GM21619 (cell line): Measurements from ENCODE around the gene EYA2.
"Not testable (repeated sequence)": the region's sequence is repeated elsewhere in the genome, so short reads cannot be mapped to it uniquely, and the experiment has no call there.

Experiments
- ATAC-seq: cut with Tn5 transposase; IDR thresholded peaks from one replicate; pipeline ENCODE4 v1.9.1; 2021; ENCODE audit not compliant: unreplicated experiment

The EYA2 gene

DNA sequence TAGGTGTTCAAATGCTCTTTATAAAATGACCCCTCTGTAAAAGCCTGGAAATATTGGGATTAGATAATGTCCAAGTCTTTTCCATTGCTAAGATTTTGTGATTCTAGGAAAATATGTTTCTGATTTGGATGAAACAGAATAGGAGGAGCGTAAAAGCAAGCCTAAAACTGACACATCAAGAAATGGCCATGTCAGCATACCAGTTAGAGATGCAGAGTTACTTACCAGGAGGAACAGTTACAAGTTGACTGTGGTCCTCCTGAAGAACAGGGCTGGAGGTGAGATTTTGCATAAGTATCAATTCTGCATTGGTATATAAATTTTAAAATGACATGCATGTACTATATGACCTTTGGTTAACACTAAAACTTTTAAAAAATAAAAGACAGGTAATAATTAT, 35.3 kb downstream of the EYA2 start:
- ATAC-seq, result no peak

DNA sequence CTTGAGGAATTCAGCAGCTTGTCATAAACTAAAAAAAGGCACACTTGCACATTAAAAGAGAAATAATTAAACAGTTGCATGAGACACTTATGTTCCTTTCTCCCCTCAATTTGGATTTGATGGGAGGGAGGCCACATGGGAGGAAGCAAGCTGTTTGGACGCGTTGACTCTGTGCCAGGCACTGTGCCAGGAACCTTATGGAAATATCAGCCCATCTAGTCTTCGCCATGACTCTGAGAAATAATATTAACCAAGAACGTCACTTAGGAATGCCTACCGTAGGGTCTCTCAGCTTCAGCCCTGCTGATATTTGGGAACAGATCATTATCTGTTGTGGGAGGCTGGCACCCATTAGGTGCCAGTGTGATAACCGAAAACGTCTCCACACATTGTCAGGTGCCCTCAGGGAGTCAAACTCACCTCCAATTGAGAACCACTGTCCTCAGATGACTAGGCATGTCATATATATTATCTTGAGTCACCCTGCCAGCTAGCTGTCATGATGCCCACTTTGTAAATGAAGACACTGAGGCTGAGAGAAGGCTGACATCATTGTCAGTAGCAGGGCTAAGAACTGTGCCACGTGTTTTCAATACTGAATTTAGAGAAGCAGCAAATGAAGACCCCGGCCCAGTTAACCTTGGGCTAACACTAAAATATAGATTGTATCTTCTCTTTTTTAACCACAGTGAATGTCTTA, 36.1 kb downstream of the EYA2 start:
- no peak for ATAC-seq

DNA sequence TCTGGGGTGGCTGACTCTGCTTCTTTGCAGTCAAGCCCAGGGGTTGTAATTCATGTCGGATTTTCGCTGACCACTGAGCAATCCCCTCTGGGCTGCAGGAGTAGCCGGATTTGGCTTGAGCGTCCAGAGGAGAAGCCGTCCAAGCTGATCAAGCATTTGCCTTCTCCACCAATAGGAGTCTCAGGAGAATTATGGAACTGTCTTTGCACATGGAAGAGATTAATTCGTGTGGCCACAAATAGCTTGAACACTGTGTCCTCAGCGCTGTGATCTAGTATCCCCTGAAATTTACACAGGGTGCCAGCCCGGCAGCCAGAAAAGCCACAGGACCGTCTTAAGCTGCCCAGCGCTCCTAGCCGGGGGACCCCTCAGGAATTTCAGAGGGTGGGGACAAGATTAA, 37.1 kb downstream of the EYA2 start:
- no peak for ATAC-seq

DNA sequence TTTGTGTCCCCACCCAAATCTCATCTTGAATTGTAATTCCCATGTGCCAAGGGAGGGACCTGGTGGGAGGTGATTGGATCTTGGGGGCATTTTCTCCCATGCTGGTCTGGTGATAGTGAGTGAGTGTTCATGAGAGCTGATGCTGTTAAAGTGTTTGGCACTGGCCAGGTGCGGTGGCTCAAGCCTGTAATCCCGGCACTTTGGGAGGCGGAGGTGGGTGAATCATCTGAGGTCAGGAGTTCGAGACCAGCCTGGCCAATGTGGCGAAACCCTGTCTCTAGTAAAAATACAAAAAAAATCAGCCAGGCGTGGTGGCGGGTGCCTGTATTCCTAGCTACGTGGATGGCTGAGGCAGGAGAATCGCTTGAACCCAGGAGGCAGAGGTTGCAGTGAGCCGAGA, 37.8 kb downstream of the EYA2 start:
- not testable (repeated sequence) for ATAC-seq

DNA sequence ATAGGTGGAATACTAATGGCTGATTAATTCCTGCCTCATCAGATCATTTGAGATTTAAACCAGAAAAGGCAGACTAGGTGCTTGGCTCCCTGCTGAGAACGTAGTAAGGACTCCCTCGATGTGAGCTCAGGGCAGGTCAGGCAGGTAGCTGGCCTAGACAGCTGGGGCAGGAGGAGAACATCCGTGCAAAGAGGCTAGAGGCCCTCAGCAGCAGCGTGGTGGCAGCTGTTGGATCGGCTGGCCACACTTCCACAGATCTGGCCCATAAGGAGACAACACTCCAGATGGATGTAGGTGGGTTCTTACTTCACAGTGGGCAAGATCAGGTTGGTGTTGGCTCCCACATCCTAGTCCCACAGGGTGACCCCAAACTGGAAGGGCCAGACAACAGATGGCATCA, 38.5 kb downstream of the EYA2 start:
- no peak for ATAC-seq

DNA sequence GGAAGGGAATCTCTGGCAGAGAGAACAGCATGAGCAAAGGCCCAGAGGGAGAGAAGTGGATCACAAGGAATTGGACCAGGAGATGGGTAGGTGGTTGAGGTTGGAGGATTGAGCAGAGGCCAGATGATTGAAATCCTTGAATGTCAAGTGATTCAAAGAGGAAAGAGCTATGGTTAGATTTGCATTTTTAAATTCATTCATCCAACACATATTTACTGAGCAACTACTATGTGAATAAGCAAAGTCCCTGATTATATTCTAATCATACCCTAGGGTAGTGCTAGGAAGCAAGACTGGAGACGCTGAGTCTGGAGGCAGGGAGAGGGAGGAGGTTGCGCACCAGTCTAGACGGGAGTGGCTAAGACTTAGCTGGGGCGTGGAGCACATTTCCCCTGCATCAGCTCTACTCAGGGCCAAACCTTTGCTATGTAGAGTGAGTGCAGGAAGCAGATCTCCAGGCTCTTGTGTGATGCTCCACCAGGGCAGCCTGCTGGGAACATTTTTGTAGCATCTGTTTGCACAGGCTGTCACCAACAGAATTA, 40.2 kb downstream of the EYA2 start:
- no peak for ATAC-seq

DNA sequence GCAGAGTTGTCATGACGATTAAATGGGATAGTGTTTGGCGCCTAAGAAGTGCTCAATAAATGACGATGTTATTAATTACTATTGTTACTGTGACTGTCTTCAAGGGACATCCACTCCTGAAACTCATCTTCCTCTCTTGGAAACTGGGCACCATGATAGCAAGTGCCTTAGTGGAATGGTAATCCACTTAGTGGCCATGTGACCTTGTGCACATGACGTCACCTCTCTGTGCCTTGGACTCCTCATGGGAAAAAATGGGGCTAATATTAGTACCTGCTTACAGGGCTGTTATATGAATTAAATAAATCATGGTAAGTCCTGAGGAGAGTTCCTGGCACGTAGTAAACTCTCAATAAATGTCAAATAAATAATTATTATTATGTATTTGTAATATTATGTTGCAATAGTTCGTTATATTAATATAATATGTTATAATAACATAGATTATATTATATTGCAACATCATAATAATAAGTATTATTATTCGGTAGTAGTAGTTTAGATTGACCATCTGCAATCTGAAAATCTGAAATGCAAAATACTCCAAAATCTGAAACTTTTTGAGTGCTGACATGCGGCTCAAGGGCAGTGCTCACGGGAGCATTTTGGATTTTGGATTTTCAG, 40.9 kb downstream of the EYA2 start:
- ATAC-seq, result no peak

DNA sequence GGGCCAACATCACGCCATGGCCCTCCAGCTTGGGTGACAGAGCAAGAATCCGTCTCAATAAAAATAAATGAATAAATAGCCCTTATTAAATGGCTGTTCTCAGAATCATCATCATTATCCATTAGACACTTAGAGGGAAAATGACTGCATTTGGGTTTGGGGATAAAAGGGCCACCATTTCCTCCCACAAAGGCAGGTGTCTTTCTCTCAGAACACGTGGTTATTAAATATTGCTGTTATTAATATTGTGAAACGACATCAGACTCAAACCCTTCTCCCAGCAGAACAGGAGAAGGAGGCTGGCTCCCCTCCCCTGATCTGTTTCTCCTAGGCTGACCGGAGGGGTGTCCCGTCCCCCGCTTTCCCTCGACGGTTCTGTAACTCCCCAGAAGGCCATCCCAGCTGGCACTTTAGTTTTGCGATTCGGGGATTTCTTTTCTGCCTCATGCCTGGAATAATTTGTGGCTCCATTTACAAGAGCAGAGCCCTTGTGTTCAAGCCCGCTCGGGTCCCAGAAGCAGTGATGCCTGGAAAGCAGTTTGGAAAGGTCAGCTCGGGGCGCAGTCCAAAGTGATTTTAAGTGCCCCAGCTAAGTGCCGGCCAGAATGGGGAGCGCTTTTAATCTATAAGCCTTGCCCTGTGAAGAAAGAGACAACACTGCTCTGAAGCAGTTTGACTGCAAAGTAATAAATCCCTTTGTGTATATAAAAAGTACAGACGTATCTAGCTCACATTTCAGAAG, 41.9 kb downstream of the EYA2 start:
- no peak for ATAC-seq

DNA sequence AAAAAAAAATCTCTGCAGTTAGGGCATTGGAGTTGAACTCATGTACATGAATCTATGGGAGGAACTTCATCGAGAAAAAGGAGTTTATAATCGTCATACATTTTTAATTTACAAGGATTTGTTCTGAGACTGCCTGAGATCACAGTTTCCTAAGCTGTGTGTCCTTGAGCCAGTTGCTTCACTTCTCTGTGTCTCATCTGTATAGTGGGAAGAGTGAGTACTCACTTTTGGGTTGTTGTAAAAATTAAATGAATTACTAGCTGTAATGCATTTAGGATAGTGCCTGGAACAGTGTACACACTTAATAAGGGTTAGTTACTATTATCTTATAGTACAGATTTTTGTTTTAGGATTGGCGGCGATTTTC, 42.5 kb downstream of the EYA2 start:
- ATAC-seq, result no peak

DNA sequence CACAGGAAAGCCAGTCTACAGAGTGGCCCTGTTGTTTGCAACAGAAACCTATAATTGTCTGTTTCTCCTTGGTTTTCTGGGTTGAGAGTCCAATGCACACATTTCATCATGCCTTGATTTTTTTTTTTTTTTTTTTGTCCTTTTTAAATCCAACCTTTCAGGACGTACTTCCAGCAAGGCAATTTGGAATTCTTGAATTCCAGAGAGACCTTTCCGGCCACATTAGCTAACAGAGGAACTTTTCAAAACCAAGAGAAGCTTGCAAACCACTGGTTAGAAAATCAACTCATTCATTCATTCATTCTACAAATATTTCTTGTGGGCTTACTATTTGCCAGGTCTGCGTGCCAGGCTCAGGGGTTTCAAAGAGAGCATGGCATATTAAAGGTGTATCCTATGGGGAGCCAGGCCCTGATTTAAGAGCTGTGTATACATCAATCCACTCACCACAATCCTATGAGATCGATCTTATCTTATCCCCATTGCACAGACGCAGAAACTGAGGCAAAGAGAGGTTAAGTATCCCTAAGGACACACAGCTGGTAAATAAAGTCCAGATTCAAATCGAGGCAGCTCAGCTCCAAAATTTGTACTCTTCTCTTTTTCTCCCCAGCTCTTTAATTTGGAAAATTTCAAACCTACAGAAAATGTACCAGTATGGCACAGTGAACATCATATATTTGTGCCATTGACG, 43.0 kb downstream of the EYA2 start:
- no peak for ATAC-seq

DNA sequence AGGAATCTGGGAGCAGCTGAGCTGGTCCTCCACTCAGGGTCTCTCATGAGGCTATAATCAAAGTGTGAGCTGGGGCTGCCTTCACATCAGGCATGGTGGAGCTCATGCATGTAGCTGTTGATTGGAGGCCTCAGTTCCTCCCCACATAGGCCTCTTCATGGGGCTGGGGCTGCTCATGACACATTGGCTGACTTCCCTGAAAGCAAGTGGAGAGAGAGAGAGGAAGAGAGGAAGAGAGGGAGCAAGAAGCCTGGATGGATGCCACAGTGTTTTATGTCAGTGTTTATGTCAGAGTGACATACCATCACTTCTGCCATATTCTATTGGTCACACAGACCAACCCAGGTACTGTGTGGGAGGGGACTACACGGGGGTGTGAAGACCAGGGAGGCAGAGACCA, 43.8 kb downstream of the EYA2 start:
- ATAC-seq, result no peak

DNA sequence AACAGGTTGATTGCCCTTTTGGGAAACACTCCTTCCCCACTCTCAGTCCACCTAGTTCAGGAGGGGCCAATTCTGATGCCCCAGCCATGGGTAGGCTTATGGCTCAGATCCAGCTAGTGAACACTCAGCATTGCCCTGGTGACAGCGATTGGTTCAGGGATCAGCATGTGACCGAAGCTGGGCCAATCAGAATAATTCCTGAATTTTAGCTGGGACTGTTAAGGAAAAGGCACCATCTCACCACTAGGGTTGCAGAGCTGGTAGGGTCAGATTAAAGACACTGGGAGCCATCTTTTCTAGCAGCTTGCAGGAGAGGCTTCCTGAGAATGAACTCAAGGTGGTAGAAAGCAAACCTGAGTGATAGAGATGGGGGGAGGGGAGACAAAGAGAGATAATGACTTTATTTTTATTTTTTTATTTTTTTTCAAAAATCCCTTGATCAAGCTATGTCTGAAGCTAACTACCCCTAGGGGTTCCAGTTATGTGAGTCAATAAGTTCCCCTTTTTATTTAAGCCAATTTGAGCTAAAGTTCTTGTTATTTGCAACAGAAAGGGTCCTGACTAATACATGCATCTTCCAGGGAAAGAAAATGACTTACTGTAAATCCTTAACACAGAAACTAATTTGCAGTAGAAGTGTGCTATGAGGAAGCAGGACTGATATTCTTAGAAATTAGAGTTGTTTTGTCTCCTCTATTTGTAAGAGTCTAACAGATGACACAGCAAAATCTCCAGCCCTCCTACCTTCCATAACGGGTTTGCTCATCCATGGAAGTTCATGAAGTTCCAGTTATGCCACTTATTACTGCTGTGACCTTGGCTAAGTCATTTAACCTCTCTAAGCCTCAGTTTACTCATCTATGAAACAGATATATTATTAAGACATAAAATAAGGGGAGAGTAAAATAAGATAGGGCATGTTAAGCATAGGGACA, 44.7 kb downstream of the EYA2 start:
- ATAC-seq, result no peak

DNA sequence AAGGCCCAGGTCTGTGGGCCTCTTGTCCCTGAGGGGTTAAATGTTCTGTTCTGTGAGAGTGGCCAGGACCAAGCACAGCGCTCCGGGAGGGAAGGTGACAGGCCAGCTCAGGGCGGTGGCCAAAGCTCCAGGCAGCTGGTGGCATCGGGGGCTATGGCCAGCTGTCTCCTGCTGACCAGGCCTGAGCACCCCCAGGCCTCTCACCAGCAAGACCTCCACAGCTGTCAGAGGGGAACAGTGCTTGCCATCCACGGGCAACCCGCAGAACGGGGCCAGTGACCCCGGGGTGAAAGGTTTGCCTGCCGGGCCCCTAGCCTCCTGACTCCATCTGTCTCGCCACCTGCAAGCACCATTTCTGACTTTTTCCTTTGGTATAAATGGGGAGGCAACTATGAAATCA, 46.0 kb downstream of the EYA2 start:
- no peak for ATAC-seq

DNA sequence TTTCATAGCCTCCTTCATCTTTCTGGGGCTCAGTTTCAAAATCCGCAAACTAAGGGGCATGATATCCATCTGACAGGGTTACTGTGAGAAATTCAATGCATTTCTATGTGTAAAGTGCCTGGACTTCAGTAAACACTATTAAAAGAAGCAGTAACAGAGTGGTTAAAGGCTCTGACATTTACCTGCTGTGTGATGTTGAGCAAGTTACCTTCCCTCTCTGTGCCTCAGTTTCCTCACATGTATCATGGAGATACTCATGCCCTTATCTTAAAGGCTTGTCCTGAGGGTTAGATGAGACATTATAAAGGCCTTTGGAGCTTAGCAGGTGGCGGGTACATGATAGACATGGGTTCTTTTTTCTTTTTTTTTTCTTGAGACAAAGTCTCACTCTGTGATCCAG, 46.8 kb downstream of the EYA2 start:
- no peak for ATAC-seq

DNA sequence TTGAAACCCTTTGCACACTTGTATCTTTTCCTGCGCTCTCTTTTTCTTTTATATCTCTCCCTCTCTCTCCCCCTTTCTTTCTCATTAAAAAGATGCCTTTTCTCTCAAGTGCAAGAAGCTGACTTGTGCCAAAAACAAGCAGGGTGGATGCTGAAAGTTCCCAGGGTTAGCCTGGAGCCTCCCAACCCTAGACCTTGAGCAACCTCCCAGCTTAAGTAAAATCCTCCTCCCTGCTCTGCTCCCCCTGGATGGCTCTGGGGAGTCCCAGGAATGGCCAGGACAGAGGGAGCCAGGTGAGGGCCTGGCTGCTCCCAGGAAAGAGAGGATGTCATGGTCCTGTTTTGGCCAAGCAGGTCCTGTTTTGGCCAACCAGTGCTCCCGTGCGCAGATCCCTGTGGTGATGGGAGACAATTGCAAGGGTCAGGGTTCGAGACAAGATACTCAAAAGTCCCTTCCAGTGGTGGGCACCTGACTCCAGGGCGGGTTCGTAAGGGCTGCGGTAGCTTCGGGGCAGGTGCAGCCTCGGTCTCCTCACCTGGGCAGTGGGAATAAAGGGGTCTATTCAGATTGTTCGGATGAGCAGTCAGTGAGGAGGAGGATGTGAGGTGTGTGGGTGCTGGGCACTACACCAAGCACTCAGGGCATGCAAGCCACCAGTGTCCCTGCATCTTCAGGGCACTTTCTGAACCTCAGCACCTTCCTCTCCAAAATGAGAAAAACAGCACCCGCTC, 49.4 kb downstream of the EYA2 start:
- ATAC-seq, result no peak

DNA sequence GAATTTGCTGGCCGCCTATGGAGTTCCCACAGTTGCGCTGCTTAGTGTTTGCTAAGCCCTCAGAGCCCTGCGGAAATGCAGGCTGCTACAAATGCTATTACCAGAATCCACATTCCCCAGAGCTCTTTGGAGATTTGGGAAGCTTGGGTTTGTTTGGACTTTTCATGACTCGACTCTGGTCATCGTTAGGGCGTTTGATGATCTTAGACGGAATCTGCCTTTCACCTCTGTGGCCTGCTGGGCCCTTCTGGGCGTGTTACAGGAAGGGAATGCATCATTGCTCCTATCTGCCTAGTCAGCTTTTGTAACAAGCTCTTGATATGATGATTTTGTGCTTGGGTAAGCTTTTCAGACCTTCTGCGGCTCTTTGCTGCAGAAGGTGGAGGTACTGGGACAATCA, 50.8 kb downstream of the EYA2 start:
- ATAC-seq, result no peak

DNA sequence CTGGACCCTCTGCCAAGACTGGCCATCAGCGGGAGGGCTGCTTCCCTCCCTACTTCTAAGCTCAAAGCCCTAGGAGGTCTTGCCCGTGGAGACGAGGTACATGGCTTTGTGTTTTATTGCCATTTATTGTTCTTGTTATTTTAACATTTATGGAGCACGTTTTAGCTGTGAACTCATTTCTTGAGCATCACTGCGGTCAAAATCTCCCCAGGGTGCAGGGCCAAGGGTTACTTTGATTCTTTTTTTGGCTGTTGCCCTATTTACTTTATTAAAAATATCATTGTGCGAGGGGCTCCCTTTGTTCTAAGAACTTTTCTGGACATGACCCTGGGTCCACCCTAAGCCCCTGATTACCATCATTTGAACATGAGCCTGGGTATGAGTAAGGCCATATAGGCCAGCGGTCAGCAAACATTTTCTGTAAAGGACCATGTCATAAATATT, 51.6 kb downstream of the EYA2 start:
- ATAC-seq, result no peak

DNA sequence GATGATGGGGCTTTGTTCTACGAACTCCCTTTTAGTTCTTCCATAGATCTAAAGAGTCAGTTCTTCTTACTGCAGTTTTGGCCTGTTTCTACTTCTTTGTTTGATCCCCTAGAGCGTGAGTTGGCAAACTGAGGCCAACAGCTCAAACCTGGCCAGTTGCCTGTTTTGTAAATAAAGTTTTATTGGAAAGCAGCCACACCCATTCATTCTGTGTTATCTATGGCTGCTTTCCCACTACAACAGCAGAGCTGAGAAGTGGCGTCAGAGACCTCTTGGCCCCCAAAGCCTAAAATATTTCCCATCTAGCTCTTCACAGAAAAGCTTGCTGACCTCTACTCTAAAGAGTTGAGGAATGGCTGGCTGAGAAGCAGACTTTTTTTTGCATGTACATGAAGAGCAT, 52.2 kb downstream of the EYA2 start:
- no peak for ATAC-seq

DNA sequence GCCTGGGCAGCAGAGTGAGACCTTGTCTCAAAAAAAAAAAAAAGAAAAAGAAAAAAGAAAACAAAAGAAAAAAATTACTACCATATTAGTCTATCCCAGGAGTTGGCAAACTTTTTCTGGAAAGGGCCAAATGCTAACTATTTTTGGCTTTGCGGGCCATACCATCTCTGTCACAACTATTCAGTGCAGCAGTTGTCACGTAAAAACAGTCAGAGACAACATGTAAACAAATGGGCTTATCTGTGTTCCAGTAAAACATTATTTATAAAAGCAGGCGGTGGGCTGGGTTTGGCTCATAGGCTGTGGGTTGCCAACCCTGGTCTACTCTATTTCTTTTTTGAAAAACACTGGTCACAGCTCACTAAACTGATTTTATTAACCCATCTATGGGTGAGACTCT, 53.4 kb downstream of the EYA2 start:
- ATAC-seq, result no peak

DNA sequence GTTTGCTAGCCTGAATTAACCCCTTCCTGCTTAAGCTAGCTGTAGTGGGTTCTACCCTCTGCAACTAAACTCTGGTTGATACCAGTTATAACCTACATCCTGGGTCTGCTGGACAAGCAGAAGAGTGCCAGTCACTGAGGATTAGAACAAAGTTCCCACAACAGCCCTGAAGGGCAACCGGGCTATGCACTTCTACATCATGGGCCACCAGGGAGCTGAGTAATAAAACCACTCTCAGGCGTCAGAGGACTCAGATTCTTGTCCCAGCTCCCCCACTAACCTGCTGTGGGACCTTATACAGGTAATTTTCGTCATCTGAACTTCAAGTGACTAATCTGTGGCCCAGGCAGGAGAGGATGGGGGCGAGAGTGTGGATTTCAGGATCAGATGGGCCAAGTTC, 56.8 kb downstream of the EYA2 start:
- no peak for ATAC-seq
